ENCODE data around the gene ARHGAP19.

- TF ChIP-seq POLR2A (IDR thresholded peaks at IDR 0.05) (no peak), CTCF (IDR thresholded peaks at IDR 0.05) (no peak), POLR2AphosphoS5 (IDR thresholded peaks at IDR 0.05) (no peak)
Observed at GRCh38 chr10:97190450-97190849, 102.0 kb downstream of the ARHGAP19 start.
